Sciatic nerve (tissue), 2 donors: Measurements from ENCODE around the gene LPP. TPM values are rescaled to one million over a fixed set of nuclear protein-coding genes. Genes with fewer than 3 reads are reported as not detected.

Source experiments
- ATAC-seq: fragments of 200-7000 bp; cut with Tn5 transposase; one replicate; pipeline ENCODE4 v1.9.1; 2020; ENCODE audit warnings: mild to moderate bottlenecking, moderate library complexity
- DNase-seq: peaks from one replicate; pipeline ENCODE4 v3.0.0-alpha.2; 2020; ENCODE audit warnings: low spot score
- intact Hi-C: fragments of 100-400 bp; cut with DNase I; formaldehyde crosslinking; loops from one replicate; pipeline ENCODE4 v1.14.2; 2022
- total RNA-seq: library from RNA; stranded (reverse); fragmentation: NEBNext Ultra II Directional; extraction: Animal tissue kit (Norgen Biotek cat#: 25700); gene quantifications from one replicate; pipeline ENCODE4 v1.2.1, GENCODE V29; 2021
- donor health status: DM: no; HTN: no; CAD: no.
- donor health status: DM: no; HTN: no; CAD: no.

LPP gene
- total RNA-seq, 1 donor from 2014 or later, result 231 TPM

DNA sequence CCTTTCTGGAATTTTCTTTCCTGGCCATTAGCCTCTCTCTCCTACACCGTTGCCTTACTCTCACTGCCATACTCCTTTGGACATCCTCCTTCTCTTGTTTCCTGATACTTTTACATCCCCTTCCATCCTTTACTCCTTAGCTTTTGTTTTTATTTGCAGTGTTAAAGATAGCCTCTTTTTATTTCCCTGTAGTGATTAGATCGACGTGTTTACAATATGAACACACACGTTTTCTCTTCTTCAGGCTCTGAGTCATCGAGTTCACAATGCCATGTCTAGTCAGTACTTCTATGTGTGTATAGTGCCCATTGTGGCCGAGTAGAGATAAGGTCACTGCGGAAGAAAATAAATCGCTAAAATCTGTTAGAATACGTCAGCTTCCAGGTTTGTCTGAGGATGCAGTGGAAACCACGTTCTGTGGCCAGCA, 208.5 kb downstream of the LPP start:
- DNase-seq (no peak), ATAC-seq (peak; percentile 76)
- intact Hi-C loops, result no loop called here

DNA sequence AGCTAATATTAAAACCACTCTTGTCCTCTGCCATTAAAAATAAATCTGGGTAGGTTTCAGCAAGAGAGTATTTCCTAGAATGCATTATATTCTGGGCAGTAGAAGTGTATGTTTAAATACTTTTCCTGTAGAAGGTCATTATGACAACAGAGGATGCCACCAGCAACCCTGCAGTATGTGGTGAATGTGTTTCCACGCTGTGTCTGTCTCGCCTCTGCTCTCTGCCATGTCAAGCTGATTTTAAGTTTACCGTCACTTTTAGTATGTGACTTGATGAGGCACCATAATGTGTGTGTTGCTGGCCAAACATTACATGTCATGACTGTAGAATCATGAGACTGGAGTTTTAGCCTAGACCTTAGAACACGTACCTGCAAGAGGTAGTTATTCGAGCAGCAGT, 211.2 kb downstream of the LPP start:
- DNase-seq, result no peak
- intact Hi-C loops, result no loop called here
- ATAC-seq, result no peak

DNA sequence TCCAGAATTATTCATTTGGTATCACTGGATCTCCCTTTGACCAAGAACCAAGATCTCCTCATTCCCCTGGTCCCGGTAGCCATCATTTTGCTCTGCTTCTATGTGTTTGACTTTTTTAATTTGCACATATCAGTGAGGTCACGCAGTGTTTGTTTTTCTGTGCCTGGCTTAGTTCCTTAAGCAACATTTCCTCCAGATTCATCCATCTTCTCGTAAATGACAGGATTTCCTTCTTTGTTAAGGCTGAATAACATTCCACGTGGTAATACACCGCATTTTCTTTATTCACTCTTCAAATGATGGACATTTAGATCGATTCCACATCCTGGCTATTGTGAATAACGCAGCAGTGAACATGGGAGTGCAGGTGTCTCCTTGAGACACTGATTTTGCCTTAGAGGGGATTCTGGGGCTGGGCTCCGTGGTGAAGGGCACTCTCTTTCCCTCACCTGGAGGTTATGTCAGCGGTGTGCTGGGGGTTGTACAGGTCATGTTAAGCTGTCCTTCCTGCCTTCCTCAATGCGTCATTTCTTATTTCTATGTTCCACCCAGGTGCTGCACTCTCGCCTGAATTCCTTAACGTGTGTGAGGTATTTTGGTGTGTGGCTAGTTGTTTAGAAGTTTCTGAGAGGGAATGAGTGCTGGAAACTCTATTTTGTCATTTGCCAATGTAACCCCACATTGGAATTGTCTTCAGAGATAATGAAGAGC, 212.2 kb downstream of the LPP start:
- intact Hi-C loops, result no loop called here

DNA sequence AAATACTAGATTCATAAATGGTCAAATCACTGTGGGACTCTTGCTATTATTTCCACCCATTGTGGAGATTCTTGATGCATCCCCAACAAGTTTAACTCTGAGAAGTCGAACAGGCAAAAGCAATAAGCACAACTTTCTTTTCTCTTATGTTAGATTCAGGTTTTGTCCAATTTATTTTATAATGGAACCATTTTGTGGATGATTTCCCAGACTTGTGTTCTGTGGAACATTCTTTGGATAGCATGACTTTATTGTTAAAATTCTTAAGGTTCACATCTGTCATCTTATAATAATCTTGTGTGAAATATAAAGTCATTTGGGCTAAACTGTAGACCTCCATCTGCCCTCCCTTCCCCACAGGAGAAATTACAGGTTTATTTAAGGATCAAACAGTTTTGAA, 213.7 kb downstream of the LPP start:
- DNase-seq (no peak), ATAC-seq (no peak)
- intact Hi-C loops, result no loop called here

More for the DNA sequence above, 212.2 kb downstream of the LPP start:
- ATAC-seq, result no peak
- DNase-seq, result no peak

DNA sequence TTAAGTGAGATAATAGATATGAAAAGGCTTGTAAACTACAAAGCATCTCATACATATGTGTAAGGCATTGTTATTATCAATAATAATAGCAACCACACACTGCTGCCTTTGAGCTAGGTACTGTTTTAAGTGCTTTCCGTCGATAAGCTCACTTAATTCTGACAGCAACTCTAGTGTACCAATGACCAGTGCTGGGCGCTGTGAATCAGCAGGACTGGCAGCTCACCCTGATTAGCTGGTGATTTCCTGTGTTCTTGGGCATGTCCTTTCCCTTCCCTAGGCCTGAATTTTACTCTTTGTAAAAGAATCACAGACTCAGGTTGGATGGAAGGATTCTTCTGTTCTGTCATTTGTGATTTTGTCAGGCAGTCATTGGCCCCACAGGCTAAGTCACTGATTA, 215.6 kb downstream of the LPP start:
- intact Hi-C loops, result no loop called here
- no peak for DNase-seq
- no peak for ATAC-seq

DNA sequence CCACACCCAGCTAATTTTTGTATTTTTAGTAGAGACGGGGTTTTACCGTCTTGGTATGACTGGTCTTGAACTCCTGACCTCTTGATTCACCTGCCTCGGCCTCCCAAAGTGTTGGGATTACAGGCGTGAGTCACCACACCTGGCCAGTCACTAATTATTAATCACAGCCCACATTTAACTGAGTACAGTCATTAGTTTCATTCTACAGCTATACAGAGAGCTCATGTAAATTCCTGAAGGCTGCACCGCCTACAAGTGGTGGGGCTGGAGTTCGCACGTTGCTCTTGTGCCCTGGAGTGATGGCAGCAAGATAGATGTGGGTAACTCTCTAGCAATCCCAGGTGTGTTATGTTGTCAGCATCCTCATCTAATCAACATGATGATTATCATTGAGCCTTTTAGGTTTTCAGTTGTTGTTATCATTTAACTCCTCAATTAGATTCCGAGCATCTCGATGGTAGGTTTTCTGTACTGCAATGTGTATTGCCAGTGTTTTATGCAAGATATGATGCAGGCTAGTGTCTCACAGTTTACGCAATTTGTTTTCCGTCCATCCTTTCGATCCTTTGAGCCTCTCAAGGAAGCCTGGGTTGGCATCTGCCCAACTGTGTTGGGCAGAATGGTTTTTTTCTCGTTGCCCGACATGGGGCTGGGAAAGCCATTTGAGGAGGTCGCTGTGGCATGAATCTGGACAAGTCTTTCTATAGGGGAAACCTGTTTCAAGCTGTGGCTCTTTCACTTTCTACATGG, 216.3 kb downstream of the LPP start:
- intact Hi-C loops, result no loop called here
- no peak for ATAC-seq
- DNase-seq, result no peak

DNA sequence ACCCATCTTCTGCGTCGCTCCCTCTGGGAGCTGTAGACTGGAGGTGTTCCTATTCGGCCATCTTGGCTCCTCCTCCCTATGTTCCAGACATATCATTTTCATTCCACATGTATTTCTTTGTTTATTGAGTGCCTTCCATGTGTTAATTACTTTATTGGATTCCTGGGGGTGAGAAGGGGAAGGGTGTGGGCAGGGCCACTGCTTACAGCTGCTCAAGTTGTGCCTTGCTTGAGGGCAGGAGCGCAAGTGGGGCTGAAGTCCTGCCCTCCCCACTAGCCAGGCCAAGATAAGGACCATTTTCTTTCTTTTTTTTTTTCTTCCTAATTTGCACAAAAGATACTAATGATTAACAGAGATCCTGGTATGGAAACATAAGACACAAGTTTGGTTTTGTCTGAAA, 224.8 kb downstream of the LPP start:
- intact Hi-C loops, result no loop called here
- ATAC-seq, result no peak
- no peak for DNase-seq

DNA sequence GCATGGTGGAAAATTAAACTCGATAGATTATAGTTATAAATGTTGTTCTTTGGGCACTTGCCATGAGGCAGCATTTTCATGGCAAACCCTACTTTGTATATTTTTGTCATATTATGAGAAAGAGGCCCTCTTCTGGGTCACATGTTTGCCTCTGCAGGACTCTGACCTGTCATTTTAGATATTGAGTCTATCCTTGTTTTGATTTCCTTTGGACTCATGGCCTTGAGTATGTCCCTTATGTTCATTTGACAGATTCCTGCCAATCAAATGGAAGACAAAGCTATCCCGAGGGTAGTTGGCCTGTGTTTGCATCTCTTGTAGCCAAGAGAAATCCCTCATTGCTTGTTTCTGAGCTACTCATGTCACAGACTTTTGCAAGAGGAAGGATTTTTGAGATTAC, 226.3 kb downstream of the LPP start:
- ATAC-seq (no peak), DNase-seq (no peak)
- intact Hi-C loops, result no loop called here

DNA sequence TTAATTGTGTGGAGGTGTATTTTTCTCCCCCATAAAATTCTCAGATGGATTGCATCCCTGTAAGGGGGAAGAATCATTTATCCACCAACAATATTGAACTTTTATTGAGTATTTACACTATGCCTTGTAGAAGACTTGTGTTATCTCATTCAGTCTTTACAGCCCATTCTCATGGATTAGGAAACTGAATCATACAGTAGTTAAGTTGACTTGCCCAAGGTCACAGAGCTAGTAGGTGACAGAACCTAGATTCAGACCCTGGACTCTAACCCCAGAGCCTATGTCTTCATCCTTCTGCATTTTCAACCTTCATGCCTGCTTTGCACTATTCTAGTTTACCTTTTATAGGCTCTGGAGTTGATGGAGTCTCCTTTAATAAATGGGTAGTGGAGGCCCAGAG, 226.8 kb downstream of the LPP start:
- ATAC-seq, result no peak
- DNase-seq, result no peak
- intact Hi-C loops, result no loop called here

DNA sequence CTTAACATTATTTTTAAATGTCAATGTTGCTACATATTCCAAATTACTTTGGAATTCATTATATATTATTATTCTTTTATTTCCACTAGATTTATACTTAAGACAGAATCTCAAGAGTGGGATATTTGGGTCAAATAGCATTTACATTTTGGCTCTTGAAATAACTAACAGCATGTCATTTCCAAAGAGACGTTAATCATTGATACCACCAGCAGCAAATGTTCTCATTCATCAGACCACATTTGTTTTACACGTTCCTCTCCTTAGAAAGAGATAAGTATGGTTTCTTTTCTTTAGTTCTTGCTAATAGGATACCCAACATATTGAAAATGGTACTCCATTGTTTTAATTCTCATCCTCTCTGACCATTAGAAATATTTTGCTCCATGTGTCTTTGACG, 229.8 kb downstream of the LPP start:
- no peak for DNase-seq
- ATAC-seq, result no peak
- intact Hi-C loops, result no loop called here

DNA sequence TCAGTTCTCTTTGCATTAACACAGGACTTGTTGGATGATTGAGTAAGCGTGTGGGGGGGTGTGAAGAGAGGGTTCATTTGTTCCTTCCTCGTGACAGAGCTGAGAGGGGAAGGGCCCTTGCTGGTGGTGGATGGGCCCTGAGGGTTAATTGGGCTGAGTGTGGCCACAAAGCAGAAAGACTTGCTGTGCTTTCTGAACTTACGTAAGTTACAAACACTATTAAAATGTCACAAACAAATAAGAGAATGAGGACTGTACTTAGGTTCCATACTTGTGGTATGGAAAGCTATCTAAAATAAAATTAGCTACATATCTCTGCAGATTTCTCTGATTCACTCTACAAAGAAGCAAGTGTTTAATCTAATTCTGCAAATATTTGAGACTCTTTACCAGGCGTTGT, 231.3 kb downstream of the LPP start:
- DNase-seq, result no peak
- intact Hi-C loops, result no loop called here
- no peak for ATAC-seq

DNA sequence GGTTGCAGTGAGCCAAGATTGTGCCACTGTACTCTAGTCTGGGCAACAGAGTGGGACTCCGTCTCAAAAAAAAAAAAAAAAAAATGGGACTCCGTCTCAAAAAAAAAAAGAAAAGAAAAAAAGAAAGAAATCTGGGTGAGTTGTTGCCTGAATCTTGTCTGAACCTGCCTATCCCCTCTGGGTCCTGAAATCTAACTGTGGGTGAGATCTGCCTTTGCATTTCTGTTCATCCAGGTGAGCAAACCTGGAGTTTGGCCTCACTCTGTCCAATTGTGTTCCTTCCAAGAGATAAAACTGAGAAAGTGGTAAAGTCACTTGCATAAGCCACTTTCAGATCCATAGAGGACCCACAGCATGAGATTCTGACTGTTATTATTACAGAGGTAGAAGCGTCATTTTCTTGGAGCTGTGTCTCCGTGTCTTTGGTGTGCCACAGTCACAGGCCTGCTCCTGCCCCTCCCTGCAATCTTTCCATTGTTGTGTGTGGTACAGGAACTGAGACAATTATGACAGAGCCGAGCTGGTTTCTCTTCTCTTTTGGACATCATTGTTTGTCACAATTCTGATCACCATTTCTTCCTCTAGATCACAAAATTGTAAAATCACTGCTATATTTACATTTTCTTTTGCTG, 235.9 kb downstream of the LPP start:
- intact Hi-C loops, result no loop called here
- ATAC-seq (peak; percentile 87), DNase-seq (no peak)

DNA sequence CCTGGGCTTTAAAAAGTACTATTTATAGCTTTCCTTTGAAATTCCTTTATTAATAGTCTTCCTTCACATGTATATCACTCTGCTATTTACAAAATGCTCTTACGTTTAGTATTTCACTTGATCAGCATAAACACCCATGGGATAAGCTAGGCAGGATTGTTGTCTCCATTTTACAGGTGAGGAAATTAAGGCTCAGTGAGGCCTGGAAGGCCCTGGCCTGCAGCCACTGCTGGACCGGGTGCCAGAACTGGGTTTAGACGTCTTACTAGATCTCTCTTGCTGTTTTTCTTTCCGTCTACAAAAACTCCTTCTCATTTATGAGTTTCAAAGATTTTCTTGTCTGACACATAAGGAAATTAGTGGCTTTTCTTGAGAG, 236.4 kb downstream of the LPP start:
- ATAC-seq (peak; percentile 22), DNase-seq (no peak)
- intact Hi-C loops, result no loop called here

DNA sequence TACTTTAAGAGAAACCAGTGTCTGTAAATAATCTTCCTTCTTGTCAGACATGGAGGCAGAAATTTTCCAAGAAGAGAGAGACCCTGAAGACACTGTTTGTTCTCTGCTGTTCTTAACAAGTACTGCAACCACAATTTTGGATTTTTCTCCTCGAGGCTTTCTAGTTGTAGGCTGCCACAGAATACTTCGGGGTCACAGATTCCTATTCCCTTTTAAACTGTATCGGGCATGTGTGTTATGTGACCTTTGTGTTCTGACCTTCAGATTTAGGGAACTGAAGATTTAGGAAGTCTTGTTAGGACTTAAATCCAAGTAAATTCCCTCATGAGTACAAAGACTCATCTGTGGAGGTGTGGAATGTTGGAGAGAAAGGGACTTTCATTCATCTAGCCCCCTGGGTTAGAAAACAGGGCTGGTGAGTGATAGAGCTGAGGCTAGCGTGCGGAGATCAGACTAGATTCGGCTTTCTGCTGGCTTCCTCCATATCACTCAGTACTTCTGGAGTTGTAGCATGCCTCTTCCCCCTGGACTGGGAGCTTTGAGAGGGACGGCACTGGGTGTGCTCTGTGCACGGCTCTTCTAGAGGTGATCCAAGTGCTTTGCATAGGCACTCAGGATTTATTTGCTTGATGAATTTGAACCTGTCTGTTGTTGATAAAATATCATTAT, 237.0 kb downstream of the LPP start:
- ATAC-seq, result peak; percentile 66

DNA sequence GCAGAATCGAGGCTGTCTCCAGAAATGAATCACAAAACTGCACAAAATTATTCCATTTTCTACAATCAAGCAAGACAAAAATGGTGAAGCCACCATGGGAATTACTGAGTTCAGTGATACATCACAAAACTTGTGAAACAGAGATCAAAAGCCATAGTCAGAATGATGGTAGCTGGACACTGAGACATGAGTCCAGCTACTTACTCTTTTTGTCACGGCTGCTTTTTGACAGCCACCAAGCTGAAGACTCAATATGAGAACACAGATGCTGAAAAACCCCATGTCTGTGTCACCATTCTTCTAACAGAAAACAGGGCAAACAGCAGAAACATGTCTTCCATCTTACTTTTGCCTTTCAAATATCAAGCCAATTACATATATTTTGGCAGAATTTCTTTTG, 237.6 kb downstream of the LPP start:
- ATAC-seq, result no peak
- intact Hi-C loops, result no loop called here
- DNase-seq, result no peak

More for the DNA sequence above, 237.0 kb downstream of the LPP start:
- DNase-seq, result no peak
- intact Hi-C loops, result no loop called here

DNA sequence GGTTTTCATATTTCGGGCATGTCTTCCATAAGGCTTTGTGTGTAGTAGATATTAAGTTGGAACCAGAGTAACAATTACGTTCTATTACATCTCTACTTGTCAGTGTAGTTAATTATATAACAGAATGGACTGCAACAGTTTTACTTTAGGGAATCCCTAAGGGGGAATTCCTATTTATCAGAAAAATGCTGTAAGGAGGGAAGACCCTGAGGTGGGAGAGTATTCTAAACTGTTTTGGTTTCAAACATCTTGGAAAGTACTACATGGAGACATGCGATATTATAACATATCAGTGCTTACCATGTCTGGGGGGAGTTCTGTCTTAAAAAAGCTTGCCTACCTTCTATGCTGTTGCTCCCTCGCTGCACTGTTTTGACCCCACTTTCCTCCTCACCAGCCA, 238.1 kb downstream of the LPP start:
- intact Hi-C loops, result no loop called here
- ATAC-seq (no peak), DNase-seq (no peak)

DNA sequence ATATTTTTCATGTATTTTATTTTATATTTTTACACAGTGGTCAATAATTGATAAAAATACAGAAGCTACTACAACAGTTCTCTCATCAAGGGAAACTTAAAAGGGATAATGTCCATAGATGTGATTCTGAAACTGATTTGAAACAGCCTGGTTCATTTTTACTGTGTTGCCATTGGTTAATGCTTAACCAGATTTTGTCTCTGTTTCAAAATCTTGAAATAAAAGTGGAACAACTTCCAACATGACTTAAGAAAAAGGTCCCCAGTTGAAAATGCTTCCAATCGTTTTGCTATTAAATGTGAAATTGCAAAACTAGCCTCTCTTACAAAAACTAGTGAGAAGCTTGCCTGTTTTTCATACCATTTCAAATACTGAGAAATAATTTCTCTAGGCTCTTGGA, 240.7 kb downstream of the LPP start:
- no peak for ATAC-seq
- intact Hi-C loops, result no loop called here
- DNase-seq, result no peak

DNA sequence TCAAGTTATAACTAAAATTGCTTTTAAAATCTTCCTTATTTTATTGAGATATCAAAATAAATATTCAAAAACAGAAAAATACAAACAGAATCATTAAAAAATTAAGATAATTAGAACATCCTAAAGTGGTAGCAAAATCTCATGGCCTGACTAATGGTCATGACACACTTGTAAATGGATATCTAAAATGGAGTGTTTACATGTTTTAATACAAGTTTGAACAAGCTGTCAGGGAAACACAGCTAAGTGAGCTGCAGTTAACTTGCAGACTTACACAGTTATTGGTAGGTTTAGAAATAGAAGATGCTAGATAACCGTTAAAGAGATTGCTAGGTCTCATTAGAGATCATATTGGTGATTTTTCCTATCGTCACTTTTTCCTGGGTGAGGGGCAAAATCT, 242.3 kb downstream of the LPP start:
- intact Hi-C loops, result no loop called here
- ATAC-seq (no peak), DNase-seq (no peak)

DNA sequence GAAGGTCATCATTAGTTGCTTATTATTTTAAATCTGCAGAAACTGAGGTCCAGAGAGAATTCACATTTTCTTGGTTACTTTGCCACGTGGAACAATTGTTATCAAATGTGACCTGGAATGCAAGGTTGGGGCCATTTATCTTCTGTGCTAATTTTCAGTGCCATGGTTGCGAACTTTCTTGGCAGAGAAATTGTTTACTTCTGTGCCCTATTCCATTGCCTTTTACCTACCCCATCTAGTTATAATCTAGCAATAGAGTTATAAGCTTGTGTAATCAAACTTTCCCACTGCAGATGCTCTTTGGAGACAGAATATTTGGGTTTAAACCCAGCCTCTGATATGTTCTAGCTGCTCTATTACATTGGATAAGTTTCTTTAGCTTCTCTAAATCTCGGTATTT, 242.9 kb downstream of the LPP start:
- ATAC-seq (peak; percentile 21), DNase-seq (no peak)
- intact Hi-C loops, result no loop called here
